Left lung (tissue), 10 donors: Measurements from ENCODE around the gene IL1RL2. TPM values are rescaled to one million over a fixed set of nuclear protein-coding genes. Genes with fewer than 3 reads are reported as not detected.

ENCODE experiments used
- ATAC-seq: fragments of 200-7000 bp; cut with Tn5 transposase; one replicate; pipeline ENCODE4 v1.9.1; 2020; ENCODE audit warnings: moderate library complexity
- DNase-seq, 4 donors: peaks; one replicate each; pipeline ENCODE4 v3.0.0-alpha.2; 2013 to 2020
- H3K27ac ChIP-seq, 2 donors: fragments of 200-600 bp; sonication (generic) in 1 of 2; one replicate each; pipeline versions ENCODE4 v1.5.0 to v1.8.0; 2020 to 2021
- H3K27me3 ChIP-seq, 2 donors: fragments of 200-600 bp; sonication (generic) in 1 of 2; one replicate each; pipeline versions ENCODE4 v1.5.0 to v1.8.0; 2020 to 2021
- H3K36me3 ChIP-seq, 2 donors: fragments of 200-600 bp; sonication (generic) in 1 of 2; one replicate each; pipeline versions ENCODE4 v1.5.0 to v1.8.0; 2020 to 2021
- H3K4me1 ChIP-seq, 2 donors: fragments of 200-600 bp; one replicate each; pipeline ENCODE4 v1.8.0; 2021
- H3K4me3 ChIP-seq, 2 donors: fragments of 200-600 bp; sonication (generic) in 1 of 2; one replicate each; pipeline versions ENCODE4 v1.5.0 to v1.8.0; 2020 to 2021; ENCODE audit warnings: mild to moderate bottlenecking in 1 of 2
- H3K9me3 ChIP-seq, 2 donors: fragments of 200-600 bp; sonication (generic) in 1 of 2; one replicate each; pipeline versions ENCODE4 v1.5.0 to v1.8.0; 2020 to 2021
- CTCF ChIP-seq, 2 donors: fragments of 200-600 bp; sonication (generic) in 1 of 2; IDR thresholded peaks; one replicate each; pipeline versions ENCODE4 v1.5.0 to v1.8.0; 2021; ENCODE audit warnings: antibody characterized with exemption in 2 of 2
- intact Hi-C, 2 donors: fragments of 100-400 bp; cut with DNase I; formaldehyde crosslinking; loops; one replicate each; pipeline versions ENCODE4 v1.11.2 to v1.14.2; 2022
- polyA plus RNA-seq, 6 donors: library from polyadenylated mRNA; unstranded; fragments of 120-200 nt; gene quantifications; one replicate each; pipeline ENCODE4 v1.2.1, GENCODE V29; 2013; ENCODE audit not compliant: insufficient read length in 6 of 6
- total RNA-seq, 2 donors: library from RNA; stranded (reverse); fragmentation: NEBNext Ultra II Directional; extraction: Animal tissue kit (Norgen Biotek cat#: 25700); gene quantifications; one replicate each; pipeline ENCODE4 v1.2.1, GENCODE V29; 2021
- donor health status: DM: no; HTN: yes; CAD: no.
- donor health status: DM: no; HTN: no; CAD: no.

Gene IL1RL2
- total and polyA plus RNA-seq, 8 donors = 0.91 to 2.5 (median 1.5) TPM

DNA sequence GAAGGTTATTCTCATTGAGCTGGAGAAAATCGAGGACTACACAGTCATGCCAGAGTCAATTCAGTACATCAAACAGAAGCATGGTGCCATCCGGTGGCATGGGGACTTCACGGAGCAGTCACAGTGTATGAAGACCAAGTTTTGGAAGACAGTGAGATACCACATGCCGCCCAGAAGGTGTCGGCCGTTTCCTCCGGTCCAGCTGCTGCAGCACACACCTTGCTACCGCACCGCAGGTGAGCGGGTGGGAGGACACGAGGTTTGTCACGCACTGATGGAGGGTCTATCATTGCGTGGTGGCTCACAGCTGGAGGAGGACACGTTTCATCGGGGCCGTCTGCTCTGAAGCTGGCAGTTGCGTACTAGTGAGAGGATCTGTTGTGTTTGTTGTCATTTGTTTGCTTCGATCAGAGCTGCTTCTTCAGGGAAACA, 48.2 kb downstream of the IL1RL2 start:
- no peaks in the 10 kb centered on the region for H3K36me3 ChIP-seq
- no peaks in the 10 kb centered on the region for H3K27me3 ChIP-seq
- DNase-seq = peak in 1 of 4 donors; percentile 61
- peaks cover 0 to 34% of the 10 kb centered on the region in 2 donors for H3K4me1 ChIP-seq
- TF ChIP-seq CTCF (IDR thresholded peaks at IDR 0.05) = no peak
- peak; percentile 46 for ATAC-seq
- H3K4me3 ChIP-seq = no peak overlapping the region
- H3K9me3 ChIP-seq = no peaks in the 10 kb centered on the region
- no peak overlapping the region for H3K27ac ChIP-seq
- intact Hi-C loops = no loop called here

DNA sequence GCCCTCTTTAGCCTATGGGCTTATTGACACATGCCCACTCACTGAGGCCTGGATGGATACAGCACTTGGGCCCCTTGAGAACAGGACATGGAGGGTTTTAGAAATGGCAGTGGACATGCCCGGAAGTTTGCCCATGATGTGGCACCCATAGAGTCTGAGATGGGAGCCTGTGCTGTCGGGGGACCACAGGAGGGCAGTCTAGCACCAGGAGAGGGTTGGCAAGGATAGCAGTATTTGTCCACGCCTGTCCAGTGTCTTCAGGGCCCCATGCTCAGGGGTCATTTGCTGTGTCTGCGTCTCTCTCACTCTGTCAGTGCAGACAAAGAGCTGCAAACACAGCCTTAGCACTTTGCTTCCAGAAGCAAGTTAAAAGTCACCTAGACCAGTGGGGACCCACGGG, 48.7 kb downstream of the IL1RL2 start:
- Histone ChIP-seq H3K4me1 (peaks cover 2 to 37% of the 10 kb centered on the region in 2 donors), H3K4me3 (no peak overlapping the region), H3K27ac (no peak overlapping the region), H3K27me3 (no peaks in the 10 kb centered on the region), H3K36me3 (no peaks in the 10 kb centered on the region), H3K9me3 (no peaks in the 10 kb centered on the region)
- intact Hi-C loops = no loop called here
- ATAC-seq = peak; percentile 55
- peak in 1 of 4 donors; percentile 68 for DNase-seq
- TF ChIP-seq CTCF (IDR thresholded peaks at IDR 0.05) = peak in 1 of 2 donors; percentile 42

DNA sequence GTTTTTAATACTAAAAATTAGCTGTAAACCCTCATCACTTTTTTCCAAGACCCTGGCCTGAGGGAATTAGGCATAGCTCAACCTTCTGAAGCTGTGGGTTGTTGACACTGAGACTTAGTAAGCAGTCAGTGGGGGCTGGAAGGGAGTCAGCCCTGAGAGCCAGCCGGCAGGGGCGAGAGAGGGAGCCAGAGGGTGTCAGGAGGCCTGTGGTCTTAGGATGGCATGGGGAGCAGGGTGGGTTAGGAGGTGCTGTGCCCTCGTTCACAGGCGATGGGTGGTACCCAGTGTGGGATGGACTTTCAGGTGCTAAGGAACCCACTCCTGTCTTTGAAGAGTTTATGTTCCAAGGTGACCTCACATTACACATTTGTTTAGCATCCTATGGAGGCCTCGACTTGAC, 49.3 kb downstream of the IL1RL2 start:
- Histone ChIP-seq H3K4me1 (peaks cover 6 to 43% of the 10 kb centered on the region in 2 donors), H3K4me3 (no peak overlapping the region), H3K9me3 (no peaks in the 10 kb centered on the region), H3K36me3 (no peaks in the 10 kb centered on the region), H3K27me3 (no peaks in the 10 kb centered on the region), H3K27ac (no peak overlapping the region)
- TF ChIP-seq CTCF (IDR thresholded peaks at IDR 0.05) = no peak
- intact Hi-C loops = no loop called here
- ATAC-seq (no peak), DNase-seq (no peak)

- H3K4me1 ChIP-seq = peaks cover 8 to 54% of the 10 kb centered on the region in 2 donors
- no peaks in the 10 kb centered on the region for H3K27me3 ChIP-seq
- ATAC-seq = no peak
- H3K36me3 ChIP-seq = no peaks in the 10 kb centered on the region
- TF ChIP-seq CTCF (IDR thresholded peaks at IDR 0.05) = no peak
- intact Hi-C loops = no loop called here
- no peak overlapping the region for H3K27ac ChIP-seq
- no peaks in the 10 kb centered on the region for H3K9me3 ChIP-seq
- no peak overlapping the region for H3K4me3 ChIP-seq
- DNase-seq = peak in 1 of 4 donors; percentile 67
These were observed 50.4 kb downstream of the IL1RL2 start for GRCh38 chr2:102237176-102237575.

GRCh38 chr2:102238039-102238756, 51.4 kb downstream of the IL1RL2 start:
- intact Hi-C loops = no loop called here
- Histone ChIP-seq H3K36me3 (no peaks in the 10 kb centered on the region), H3K9me3 (no peaks in the 10 kb centered on the region), H3K4me1 (peaks cover 8 to 60% of the 10 kb centered on the region in 2 donors), H3K4me3 (no peak overlapping the region), H3K27me3 (no peaks in the 10 kb centered on the region), H3K27ac (peak overlapping the region in 1 of 2 donors; percentile 23)
- no peak for ATAC-seq
- DNase-seq = no peak
- TF ChIP-seq CTCF (IDR thresholded peaks at IDR 0.05) = no peak
